HG02938 (cell line): ENCODE results near the gene IQCK.

Experiments used
- ATAC-seq: cut with Tn5 transposase; IDR thresholded peaks from one replicate; pipeline ENCODE4 v1.9.1; 2021; ENCODE audit warnings: mild to moderate bottlenecking, moderate library complexity; ENCODE audit not compliant: unreplicated experiment

The IQCK gene

DNA sequence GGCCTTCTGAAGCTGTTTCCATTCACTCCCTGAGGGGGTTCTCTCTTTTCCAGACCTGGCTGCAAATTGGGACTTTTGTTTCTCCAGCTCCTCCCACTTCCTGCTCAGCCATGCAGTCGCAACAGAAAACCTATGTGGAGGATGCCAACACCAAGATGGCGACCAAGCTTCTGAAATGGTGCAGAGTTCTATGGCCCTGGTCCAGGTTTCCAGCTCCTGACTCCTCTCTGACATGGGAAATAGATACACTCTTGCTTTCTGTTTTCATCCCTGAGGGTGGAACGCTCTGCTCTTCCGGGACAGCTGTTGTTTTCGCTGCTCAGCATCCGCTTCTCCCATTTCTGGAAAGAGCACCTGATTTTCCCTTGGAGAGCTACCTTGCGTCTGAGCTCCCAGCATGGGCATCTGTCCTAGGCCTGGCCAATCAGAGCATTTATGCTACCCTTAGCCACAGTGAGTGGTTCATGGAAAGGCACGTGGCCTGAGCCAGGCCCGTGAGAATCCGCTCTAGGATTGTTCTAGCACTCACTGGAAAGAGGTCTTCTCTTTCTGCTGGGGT lies 158.5 kb downstream of the IQCK start:
- ATAC-seq: no peak

DNA sequence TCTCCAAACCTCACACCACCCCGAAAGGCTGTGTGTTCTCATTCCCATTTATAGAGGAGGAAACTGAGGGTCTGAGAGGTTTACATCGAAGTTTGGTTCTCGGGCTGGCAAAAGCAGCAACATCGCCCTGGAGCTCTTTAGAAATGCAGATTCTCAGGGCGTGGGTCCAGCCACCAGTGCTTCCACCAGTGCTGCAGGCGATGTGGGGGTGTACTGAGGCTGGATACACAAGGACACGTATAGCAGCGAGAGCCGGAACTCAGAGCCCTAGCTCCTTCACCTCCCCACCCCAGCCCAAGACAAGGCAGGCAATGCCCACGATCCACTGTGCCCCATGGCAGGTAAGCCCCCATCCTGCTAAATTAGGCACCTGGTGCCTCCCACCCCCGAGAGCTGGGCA lies 160.7 kb downstream of the IQCK start:
- no peak for ATAC-seq

DNA sequence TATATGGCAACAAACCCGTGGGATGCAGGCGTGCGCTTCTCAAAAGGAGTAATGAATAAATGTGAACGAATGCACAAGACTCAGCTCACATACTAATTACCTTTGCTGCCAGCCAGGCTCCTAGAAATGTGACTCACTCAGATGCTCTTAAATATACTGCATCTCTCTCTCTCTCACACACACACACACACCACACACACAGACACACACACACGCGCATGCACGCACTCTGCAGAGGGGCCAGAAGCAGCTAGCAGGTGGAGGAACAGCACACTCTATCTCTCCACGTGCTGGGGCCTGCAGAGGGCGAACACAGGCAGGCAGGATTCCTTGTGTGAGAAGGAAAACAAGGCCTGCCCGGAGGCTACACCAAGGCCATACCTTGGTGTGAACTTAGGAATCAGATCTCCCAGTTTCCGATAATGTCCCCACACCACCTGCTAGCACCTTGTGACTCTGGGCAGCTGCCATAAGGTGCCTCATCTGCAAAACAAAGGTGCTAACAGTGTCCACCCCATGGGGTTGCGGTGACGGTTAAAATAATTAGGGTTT lies 161.2 kb downstream of the IQCK start:
- ATAC-seq: no peak

DNA sequence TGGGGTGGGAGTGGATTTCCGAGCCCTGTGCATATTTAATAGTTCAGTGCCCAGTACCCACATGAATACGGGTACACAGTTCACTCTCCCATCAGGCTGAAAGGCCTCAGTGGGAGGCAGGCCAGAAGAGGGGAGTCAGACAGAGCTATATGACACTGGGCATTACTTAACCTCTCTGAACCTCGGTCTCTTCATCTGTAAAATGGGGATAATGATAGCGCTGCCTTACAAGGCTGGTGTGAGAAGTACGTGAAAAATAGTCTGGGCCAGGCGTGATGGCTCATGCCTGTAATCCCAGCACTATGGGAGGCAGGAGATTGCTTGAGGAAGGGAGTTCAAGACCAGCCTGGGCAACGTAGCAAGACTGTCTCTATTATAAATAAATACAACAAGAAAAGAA lies 163.0 kb downstream of the IQCK start:
- no peak for ATAC-seq

DNA sequence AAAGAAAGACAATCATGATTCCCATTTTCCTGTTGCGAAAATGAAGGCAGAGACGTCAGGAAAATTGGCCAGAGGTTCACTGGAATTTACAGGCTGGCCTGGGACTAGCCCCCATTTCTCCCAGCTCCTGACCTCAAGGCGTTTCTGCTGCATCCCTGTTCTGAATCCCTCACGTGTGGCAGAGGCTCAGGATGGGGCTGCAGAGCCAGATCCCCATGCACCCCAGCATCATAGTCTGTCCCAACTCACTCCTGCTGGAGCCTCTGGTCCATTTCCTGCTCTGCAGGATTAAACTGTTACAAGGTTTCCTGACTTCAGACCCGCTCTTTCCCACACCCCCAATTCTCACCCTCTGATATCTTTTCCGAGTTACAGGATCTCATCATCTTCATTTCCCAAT lies 163.7 kb downstream of the IQCK start:
- ATAC-seq: no peak

DNA sequence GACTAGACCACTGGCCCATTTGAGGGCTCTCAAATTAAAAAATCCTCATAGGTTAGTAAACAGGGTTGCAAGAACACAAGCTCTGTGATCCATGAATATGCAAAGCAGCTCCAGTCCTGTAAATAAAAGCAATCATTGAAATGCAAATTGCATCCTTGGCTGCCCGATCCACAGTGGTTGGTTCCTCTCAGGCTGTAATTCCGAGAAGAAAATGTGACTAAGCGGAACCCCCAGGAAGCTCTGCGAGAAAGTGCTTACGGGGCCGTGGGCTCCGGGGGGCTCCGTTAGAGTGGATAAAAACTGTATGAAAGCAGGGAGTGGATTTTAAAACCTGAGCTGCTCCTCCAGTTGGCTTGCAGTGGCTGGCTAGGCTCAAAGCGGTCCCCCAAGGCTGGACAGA lies 164.1 kb downstream of the IQCK start:
- no peak for ATAC-seq

DNA sequence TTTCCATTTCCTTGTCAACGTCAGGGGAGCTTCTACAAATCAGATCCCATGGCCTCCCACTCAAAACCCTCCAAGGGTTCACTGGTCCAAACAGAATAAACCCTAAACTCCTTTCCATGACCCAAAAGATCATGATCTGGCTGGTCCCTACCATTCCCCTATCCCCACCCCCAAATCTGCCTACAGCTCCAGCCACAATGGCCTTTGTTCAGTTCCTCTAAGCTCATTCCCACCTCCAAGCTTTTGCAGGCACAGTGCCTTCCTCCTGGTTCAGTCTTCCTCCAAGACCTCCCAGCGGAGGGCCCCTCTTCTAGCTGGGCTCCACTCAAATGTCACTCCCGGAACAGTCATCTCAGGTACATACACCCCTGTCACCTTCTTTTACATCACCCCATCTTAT lies 164.6 kb downstream of the IQCK start:
- no peak for ATAC-seq

DNA sequence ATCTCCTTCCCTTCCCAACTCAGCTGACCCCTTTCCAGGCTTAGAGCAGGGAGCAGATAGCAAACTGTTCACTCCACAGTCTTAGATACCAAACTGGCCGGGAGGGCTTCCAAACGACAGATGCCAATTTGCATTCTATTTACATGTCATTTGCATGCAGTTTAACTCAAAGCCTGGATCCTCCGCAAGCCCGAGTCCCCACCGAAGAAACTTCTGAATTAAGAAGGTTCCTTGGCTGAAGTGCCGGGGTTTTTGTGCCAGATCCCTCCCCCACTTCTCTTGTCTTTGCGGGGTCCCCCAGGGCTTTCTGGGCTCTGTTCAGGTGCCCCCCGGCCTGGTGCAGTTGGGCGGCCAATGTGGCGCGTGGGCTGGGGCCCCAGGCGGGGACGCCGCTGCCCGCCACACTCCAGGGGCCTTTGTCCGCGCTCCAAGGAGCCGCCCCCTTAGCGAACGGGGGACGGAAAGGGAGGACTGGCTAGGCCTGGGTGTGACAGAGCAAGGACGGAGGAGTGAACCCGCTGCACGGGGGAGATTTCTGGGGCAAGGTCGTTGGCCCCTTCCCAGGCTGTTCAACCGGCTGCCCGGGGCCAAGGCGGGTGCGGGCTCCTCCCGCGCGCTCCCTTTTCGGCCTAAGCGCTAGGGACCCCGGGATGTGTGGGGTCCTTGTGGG lies 165.4 kb downstream of the IQCK start:
- ATAC-seq: no peak

DNA sequence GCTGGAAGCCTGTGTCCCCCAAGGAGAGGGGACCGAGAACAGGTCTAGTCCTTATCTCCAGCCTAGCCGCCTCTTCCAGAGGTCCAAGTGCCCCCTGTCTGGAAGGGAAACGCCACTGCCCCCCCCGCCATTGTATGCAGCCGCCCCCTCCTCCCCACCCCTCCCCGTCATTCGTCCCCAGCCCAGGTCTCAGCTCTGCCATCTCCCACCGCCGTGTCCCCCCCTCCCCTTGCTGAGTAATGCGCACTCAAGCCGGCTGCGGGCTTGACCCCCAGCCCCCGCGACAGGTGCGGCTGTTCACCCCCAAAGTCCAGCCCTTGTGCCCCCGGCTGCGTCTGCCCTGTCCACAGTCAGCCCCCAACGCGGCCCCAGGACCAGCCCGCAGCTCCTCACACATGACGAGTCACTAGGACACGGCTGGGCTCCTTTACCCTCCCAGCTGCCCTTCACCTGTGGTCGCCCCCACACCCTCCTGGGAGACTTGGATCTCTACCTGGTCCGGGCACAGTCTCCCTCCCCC lies 166.0 kb downstream of the IQCK start:
- no peak for ATAC-seq

DNA sequence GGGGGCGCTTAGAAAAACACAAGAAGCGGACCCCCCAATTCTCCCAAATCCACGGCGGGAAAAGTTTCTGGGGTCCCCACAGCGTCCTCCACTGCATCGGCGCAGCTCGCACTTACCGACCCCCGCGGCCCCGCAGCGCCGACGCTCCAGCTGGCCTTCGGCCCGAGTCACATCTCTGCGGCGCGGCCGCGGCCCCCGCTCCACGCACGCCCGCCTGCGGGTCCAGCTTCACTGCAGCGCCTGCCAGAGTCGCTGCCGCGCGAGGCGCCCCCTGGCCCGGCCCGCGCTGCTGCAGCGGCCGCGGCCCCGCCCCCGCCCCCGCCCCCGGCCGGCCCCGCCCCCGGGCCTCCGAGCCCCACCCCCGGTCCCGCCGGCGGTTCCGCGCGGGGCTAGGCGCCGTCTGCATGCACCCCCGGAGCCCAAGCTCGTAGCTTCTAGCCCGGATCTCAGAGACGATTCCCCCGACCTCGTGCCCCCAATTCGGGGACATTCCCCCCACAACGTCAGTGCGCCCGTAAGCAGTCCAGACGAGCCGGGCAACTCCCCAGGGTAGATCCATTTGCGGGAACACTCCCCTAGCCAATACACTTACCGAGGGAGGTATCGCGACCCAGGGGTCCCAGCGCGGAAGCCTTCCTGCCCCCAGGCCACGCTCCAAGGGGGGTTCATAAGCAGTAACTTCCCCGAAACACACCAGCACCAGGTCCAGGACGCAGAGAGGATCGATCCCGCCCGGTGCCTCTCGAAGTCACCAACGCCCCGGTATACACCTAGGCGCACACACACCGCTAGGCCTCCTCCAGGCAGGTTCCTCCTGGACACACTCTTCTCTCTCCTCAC lies 166.8 kb downstream of the IQCK start, which contains the start of gene GPRC5B:
Gene GPRC5B, minus strand, starts transcription at position 238 of the 840 bp plus-strand sequence. CDS start 12,003 bp downstream, outside the sequence.
- no peak for ATAC-seq

DNA sequence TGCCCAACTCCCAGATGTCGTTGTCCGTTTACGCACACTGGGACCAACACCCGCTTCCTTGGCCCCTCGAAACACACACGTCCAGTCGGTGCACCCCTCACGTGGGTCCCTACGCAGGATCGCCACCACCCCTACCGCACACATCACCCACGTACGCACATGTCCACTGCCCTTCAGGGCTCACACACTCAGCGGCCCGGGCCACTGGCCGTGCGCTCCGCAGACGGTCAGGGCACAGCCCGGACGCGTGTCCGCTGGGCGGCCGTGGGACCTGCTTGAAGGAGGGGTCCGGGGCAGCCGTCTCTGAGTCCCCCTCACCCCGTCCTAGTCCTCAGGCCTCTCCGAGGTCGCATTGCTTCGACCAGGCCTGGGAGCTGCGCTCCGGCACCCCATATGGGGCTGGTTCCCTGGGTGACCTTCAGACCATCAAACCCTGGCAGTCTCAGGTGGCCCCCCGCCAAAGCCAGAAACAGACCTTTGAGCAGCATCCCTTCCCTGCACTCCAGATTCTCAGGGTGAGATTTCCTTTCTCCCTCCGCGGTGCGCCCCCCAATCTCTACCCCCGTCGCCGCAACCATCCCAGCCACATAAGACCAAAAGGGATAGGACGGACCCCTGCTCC lies 167.5 kb downstream of the IQCK start:
- ATAC-seq: no peak

DNA sequence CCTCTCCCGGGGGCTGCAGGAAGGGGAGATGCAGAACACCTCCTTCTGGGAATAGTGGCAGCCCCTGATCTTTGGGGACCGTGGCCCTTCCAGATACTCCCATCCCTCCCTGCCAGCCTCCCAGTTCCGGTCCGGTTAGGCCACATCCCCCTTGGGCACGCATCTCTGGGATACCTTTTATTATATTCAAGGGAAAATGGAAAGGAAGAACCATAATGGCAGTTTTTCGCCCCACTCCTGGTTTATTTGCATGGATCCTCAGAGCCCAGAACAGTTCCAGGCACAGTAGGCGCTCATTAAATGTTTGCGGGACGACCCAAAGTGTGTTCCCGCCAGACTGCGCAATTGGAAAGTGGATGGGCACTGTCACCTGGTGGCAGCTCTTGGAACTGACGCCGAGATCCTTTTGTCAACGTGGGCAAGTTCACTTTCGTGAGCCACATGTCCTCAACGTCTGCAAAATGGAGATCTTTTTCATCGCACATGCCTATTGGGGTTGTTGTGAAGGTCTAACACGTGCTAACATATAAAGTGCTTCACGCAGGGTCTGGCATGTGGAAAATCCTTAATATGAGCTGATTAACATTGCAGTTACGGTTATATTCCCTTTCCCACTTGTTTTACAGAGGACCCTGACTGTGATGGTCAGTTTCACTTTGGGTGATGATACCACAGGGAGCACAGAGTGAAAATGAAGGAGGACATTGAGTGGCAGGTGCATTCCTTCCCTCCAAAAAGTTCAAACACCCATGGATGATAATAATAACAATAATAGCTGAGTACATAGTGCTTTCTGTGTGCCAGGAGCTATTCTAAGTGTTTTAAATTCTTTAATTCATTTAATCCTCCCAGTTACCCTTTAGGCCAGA lies 168.2 kb downstream of the IQCK start:
- peak; percentile 68 for ATAC-seq

DNA sequence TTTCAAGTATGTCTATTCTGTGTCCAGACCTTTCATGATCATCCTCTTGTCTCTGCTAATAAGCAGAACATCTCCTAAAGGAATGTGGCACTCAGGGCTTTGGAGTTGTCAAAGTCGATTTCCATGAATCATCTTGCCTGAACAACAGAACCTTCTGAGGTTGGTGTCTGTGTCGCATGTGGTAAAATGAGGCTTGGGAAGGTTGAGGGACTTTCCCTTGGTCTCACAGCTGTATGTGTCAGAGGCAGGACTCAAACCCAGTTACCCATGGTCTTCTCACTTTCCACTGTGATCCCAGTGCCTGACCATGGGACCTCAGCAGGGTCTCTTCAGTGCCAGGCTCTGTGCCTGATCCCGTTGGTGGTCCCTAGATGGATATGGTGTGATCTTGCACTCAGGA lies 170.8 kb downstream of the IQCK start:
- no peak for ATAC-seq

DNA sequence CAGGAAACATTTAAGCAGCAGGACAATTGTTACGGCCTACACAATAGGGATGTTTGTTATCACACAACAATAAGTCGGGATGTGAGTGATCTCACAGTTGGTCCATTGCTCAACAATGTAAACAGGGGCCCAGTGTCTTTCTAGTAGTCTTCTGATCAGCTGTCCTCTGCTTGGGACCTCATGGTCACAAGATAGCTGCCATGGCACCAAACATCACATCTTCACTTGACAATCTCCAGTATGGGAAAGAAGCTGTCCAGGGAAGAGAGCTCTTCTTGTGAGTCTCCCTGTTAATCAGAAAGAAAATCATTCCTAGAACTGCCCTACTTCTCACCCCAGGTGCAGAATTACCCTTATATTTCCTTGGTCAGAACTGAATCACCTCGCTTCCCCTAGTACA lies 172.8 kb downstream of the IQCK start:
- ATAC-seq: no peak

DNA sequence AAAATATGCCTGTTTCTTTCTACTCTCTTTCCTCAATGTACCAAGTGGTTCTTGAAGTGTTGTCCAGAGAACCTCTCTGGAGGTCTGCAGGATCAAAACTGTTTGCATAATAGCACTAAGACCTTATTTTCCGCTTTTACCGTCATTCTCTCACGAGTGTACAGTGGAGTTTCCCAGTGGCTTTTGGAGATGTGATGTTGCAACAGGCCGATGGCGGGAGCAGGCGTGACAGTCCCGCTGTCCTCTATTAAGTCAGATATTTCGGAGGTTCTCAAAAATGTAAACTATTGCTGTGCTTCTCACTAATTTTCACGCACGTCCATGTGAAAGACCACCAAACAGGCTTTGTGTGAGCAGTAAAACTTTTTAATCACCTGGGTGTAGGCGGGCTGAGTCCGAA lies 174.8 kb downstream of the IQCK start:
- ATAC-seq: no peak

DNA sequence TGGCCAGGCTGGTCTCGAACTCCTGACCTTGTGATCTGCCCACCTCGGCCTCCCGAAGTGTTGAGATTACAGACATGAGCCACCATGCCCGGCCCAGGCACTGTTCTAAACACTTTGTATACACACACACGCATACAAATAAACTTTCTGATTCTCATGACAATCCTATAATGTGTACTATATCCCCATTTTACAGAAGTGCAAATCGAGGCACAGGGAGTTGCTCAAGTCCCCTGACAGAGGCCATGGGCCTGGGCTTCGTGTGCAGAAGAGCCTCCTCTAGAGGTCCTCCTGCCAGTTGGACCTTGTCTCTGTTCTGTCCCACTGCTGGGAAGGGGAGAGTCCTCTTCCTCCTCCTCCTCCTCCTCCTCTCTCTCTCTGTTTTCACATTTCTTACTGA lies 176.5 kb downstream of the IQCK start:
- no peak for ATAC-seq

DNA sequence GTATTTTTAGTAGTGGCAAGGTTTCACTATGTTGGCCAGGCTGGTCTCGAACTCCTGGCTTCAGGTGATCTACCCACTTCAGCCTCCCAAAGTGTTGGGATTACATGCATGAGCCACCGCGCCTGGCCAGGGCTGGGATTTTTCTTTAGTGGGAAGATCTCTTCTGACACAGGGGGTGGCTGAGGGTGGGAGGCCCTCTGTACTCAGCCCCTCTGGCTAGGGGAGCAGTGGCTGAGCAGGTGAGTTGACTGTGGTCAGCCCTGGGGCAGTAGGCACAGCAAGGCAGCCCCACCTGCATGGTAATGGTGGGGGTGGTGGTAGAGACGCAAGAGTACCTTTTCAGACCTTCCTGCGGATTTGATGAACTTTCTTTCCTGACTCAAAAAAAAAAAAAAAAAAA lies 178.9 kb downstream of the IQCK start:
- no peak for ATAC-seq

DNA sequence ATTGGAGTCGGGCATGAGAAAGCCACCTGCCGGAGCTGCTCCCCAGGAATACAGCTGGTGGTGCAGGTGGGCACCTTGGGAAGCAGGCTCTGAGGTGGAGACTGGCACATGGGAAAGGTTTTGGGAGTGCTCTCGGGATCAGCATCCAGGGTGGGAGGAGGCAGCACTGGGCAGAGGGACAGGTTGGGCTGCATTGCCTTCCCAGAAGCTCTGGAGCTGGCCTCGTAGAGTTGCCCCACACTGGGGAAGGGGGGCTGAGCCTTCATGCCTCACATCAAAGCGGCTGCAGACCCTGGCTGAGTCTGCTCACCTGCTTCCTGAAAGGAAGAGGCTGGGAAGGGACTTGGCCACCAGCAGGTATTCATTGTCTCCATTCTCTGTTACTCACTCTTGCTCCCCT lies 180.1 kb downstream of the IQCK start:
- ATAC-seq: no peak

DNA sequence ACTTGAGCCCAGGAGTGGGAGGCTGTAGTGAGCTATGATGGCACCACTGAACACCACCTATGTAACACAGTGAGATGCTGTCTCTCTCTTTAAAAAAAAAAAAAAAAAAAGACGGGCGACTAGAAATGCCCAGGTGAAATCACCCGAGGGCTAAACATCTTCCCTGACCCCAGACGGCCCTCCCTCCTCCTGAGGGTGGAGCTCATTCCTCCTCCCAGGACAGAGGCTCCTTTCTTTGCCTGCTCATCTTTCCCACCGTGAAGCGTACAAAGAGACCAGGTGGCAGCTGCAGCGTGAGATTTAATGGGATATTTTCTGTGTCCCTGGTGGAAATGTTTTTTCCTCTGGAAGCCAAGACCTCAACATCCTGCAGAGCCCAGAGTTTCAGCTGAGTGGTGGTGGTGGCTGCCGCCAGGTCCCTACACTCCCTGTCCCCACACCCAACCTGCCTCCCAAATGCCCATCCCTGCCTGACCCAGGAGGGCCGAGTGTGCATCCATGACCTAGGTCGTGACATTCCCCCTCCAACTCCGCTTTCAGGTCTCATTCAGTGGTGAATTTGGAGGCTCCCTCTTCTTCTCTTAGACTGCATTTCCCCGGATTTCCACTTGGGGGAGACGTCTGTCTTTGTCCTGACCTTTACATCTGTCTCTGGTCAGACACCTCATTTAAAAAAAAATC lies 181.0 kb downstream of the IQCK start:
- ATAC-seq: no peak

DNA sequence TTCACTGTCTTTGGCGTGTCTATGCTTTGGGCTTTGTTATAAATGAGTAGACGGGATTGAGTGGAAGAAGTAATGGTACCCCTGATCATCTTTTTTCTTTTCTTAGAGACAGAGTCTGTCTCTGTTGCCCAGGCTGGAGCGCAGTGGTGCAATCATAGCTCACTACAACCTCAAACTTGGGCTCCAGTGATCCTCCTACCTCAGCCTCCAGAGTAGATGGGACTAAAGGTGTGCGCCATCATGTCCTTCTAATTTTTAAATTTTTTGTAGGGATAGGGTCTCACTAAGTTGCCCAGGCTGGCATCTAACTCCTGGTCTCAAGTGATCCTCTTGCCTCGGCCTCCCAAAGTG lies 181.5 kb downstream of the IQCK start:
- no peak for ATAC-seq
